K562 (cell line): Measurements from ENCODE around the gene FGGY. TPM values are rescaled to one million over a fixed set of nuclear protein-coding genes. Genes with fewer than 3 reads are reported as not detected.
A peak's percentile ranks its signal among the peaks of the same experiment; 100 is the strongest.

ENCODE experiments used
- BCOR ChIP-seq: fragments of 450-650 bp; IDR thresholded peaks from 2 replicates; pipeline ENCODE4 v1.6.1; 2016
- FOSL1 ChIP-seq: fragments of 200-800 bp; sonication (Bioruptor generic); conservative IDR thresholded peaks from 2 replicates; pipeline ENCODE4 v1.6.1; 2016; ENCODE audit warnings: missing genetic modification characterization, missing compliant biosample characterization
- HDAC1 ChIP-seq, 2 experiments: fragments of 450-650 bp; IDR thresholded peaks; 2 replicates each; pipeline ENCODE4 v1.6.1; 2016 to 2017; ENCODE audit warnings: inconsistent platforms in 1 of 2, mild to moderate bottlenecking in 1 of 2, moderate library complexity in 1 of 2
- HNRNPUL1 ChIP-seq: fragments of 200-400 bp; formaldehyde crosslinking; IDR thresholded peaks from 2 replicates; pipeline ENCODE4 v1.6.1; 2017; ENCODE audit warnings: low read length
- KDM2B ChIP-seq: fragments of 250-450 bp; sonication (Bioruptor Pico); IDR thresholded peaks from 2 replicates; pipeline ENCODE4 v1.8.0; 2021; ENCODE audit warnings: mild to moderate bottlenecking, moderate library complexity
- MBD2 ChIP-seq: sonication (generic); IDR thresholded peaks from 2 replicates; pipeline ENCODE4 v1.6.1; 2016; ENCODE audit warnings: low read depth, borderline replicate concordance
- NCOA1 ChIP-seq: fragments of 450-650 bp; IDR thresholded peaks from 2 replicates; pipeline ENCODE4 v1.6.1; 2016; ENCODE audit warnings: low read depth
- NFE2 ChIP-seq: IDR thresholded peaks from 2 replicates; pipeline ENCODE4 v1.6.1; 2014; ENCODE audit warnings: antibody characterized with exemption, low read depth
- NFE2L1 ChIP-seq: fragments of 450-650 bp; IDR thresholded peaks from 2 replicates; pipeline ENCODE4 v1.6.1; 2016; ENCODE audit warnings: missing genetic modification characterization, low read depth, mild to moderate bottlenecking, missing compliant biosample characterization, moderate library complexity, borderline replicate concordance
- NFRKB ChIP-seq: fragments of 450-650 bp; IDR thresholded peaks from 2 replicates; pipeline ENCODE4 v1.6.1; 2016; ENCODE audit warnings: low read depth
- NONO ChIP-seq, 2 experiments: fragments of 200-400 bp in 1 of 2; fragments of 450-650 bp in 1 of 2; formaldehyde crosslinking in 1 of 2; IDR thresholded peaks; 2 replicates each; pipeline ENCODE4 v1.6.1; 2017; ENCODE audit warnings: low read depth in 2 of 2, mild to moderate bottlenecking in 2 of 2, moderate library complexity in 2 of 2, low read length in 1 of 2
- SMARCA4 ChIP-seq: fragments of 450-650 bp; IDR thresholded peaks from 2 replicates; pipeline ENCODE4 v1.6.1; 2016
- SP1 ChIP-seq: sonication (generic); formaldehyde crosslinking; IDR thresholded peaks from 2 replicates; pipeline ENCODE4 v1.8.1; 2022; ENCODE audit warnings: mild to moderate bottlenecking, missing genetic modification reagents
- USF1 ChIP-seq: sonication (generic); formaldehyde crosslinking; IDR thresholded peaks from 2 replicates; pipeline ENCODE4 v1.9.0; 2022; ENCODE audit warnings: mild to moderate bottlenecking, missing genetic modification reagents
- ZNF140 ChIP-seq: fragments of 250-450 bp; sonication (Bioruptor Pico); IDR thresholded peaks from 2 replicates; pipeline ENCODE4 v1.8.0; 2021; ENCODE audit warnings: moderate library complexity, mild to moderate bottlenecking, inconsistent platforms
- ZNF24 ChIP-seq: fragments of 450-650 bp; IDR thresholded peaks from 2 replicates; pipeline ENCODE4 v1.6.1; 2016
- ZNF707 ChIP-seq: fragments of 250-450 bp; sonication (Bioruptor Pico); conservative IDR thresholded peaks from 2 replicates; pipeline ENCODE4 v1.8.0; 2022; ENCODE audit warnings: inconsistent platforms, mild to moderate bottlenecking, moderate library complexity
- polyA plus RNA-seq, 8 experiments: library from polyadenylated mRNA; depleted of rRNA in 4 of 8; stranded (reverse) in 5 of 8; unstranded in 3 of 8; fragments of >200 nt; fragmentation: Nextera tagmentation in 2 of 8; fragmentation: Illumina TruSeq in 1 of 8; extraction: Ambion mirVana in 2 of 8; extraction: Trizol in 1 of 8; gene quantifications; 2 replicates each; pipeline versions ENCODE4 v1.2.1 to v1.2.3, GENCODE V29; 2011 to 2014; ENCODE audit warnings: inconsistent platforms in 1 of 8, missing spikeins in 1 of 8
- total RNA-seq, 7 experiments: library from RNA; depleted of rRNA in 6 of 7; stranded (reverse); fragments of >200 nt in 6 of 7; fragmentation: Illumina TruSeq in 2 of 7; extraction: Trizol in 2 of 7; gene quantifications; 2 replicates each; pipeline versions ENCODE4 v1.2.1 to v1.2.3, GENCODE V29; 2011 to 2021; ENCODE audit warnings: low replicate concordance in 1 of 7

The FGGY gene
- total and polyA plus RNA-seq, 9 of the 15 experiments (the other 6 are each of a cell fraction or from before 2014, with no cell fraction given): 9.7 to 19.2 (median 12.6) TPM

GRCh38 chr1:59484096-59484495, 187.2 kb downstream of the FGGY start (continued):
- no peak for TF ChIP-seq MBD2
- no peak for TF ChIP-seq HNRNPUL1
- TF ChIP-seq SP1 (CRISPR knock-in tag): no peak
- no peak for TF ChIP-seq KDM2B (CRISPR knock-in tag)
- 0 out of 2 replicates have a peak, but pooled peaks have one; percentile 3 for TF ChIP-seq NFE2L1 (tag)
- no peak for TF ChIP-seq ZNF140 (CRISPR knock-in tag)
- peak; percentile 39; the same call in 1 of the 2 replicates for TF ChIP-seq NFE2
- TF ChIP-seq BCOR: no peak
- TF ChIP-seq ZNF24: no peak
- no peak for TF ChIP-seq NCOA1
- no peak for TF ChIP-seq NONO (IDR thresholded peaks at IDR 0.05; ENCODE audit: low read depth in 2 of 2, low read length in 1 of 2)
- no peak for TF ChIP-seq ZNF707 (CRISPR knock-in tag)
- peak; percentile 82 for TF ChIP-seq FOSL1
- TF ChIP-seq USF1 (CRISPR knock-in tag): no peak
- TF ChIP-seq HDAC1 (IDR thresholded peaks at IDR 0.05): no peak
- TF ChIP-seq NFRKB: no peak
- peak; percentile 52; the same call in 1 of the 2 replicates for TF ChIP-seq SMARCA4
